ENCODE results near the gene NECTIN4. TPM values are rescaled to one million over a fixed set of nuclear protein-coding genes. Genes with fewer than 3 reads are reported as not detected.

The NECTIN4 gene
- total RNA-seq = 13.1 and 13.6 TPM in 2 replicates

GRCh38 chr1:161089251-161089924, at the start of gene NECTIN4:
TSS of gene NECTIN4 (minus strand) at chr1:161089558. CDS start at chr1:161089296, 262 bp downstream.
- DNase-seq (ENCODE audit: low read depth) = no peak
- TF ChIP-seq, protein P1, sequence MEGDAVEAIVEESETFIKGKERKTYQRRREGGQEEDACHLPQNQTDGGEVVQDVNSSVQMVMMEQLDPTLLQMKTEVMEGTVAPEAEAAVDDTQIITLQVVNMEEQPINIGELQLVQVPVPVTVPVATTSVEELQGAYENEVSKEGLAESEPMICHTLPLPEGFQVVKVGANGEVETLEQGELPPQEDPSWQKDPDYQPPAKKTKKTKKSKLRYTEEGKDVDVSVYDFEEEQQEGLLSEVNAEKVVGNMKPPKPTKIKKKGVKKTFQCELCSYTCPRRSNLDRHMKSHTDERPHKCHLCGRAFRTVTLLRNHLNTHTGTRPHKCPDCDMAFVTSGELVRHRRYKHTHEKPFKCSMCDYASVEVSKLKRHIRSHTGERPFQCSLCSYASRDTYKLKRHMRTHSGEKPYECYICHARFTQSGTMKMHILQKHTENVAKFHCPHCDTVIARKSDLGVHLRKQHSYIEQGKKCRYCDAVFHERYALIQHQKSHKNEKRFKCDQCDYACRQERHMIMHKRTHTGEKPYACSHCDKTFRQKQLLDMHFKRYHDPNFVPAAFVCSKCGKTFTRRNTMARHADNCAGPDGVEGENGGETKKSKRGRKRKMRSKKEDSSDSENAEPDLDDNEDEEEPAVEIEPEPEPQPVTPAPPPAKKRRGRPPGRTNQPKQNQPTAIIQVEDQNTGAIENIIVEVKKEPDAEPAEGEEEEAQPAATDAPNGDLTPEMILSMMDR (IDR thresholded peaks at IDR 0.05; ENCODE audit: insufficient read depth, low read length, poor library complexity, severe bottlenecking) = no peak
- Histone ChIP-seq H3K4me3 (ENCODE audit: low read depth, low read length) (no peak within 1 kb of the TSS), H3K27me3 (ENCODE audit: control insufficient read depth, insufficient read depth, low read length) (no peaks in the 10 kb centered on the region), H3K36me3 (ENCODE audit: control insufficient read depth, insufficient read depth, low read length) (no peaks in the 10 kb centered on the region)

DNA sequence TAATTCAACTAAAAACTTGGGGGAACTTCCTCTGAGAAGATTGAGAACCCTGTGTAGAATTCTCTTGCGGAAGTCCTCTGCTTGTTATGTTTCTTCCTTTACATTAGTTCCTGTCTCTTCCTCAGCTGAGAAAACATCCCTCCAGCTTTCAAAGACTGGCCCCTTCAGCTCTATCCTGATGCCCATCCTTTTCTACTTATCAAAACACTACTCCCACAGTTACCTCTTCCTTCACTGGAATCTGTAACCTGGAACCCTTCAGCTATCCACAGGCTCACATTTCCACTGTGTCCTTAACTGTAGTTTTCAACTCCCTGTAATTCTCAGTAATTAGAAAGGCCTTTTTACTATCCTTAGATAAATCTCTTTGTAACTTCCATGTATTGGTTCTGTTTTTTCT, 49.1 kb upstream of the NECTIN4 start:
- DNase-seq (ENCODE audit: low read depth) = no peak
- Histone ChIP-seq H3K4me3 (ENCODE audit: low read depth, low read length) (no peak overlapping the region), H3K27me3 (ENCODE audit: control insufficient read depth, insufficient read depth, low read length) (no peaks in the 10 kb centered on the region), H3K36me3 (ENCODE audit: control insufficient read depth, insufficient read depth, low read length) (no peaks in the 10 kb centered on the region)
- TF ChIP-seq, protein P1 (IDR thresholded peaks at IDR 0.05; ENCODE audit: insufficient read depth, low read length, poor library complexity, severe bottlenecking) = no peak

- TF ChIP-seq, protein P1 (IDR thresholded peaks at IDR 0.05; ENCODE audit: insufficient read depth, low read length, poor library complexity, severe bottlenecking) = no peak
- Histone ChIP-seq H3K4me3 (ENCODE audit: low read depth, low read length) (no peak overlapping the region), H3K36me3 (ENCODE audit: control insufficient read depth, insufficient read depth, low read length) (no peaks in the 10 kb centered on the region), H3K27me3 (ENCODE audit: control insufficient read depth, insufficient read depth, low read length) (no peaks in the 10 kb centered on the region)
- no peak for DNase-seq (ENCODE audit: low read depth)
These were observed 48.5 kb upstream of the NECTIN4 start for GRCh38 chr1:161137881-161138280.

DNA sequence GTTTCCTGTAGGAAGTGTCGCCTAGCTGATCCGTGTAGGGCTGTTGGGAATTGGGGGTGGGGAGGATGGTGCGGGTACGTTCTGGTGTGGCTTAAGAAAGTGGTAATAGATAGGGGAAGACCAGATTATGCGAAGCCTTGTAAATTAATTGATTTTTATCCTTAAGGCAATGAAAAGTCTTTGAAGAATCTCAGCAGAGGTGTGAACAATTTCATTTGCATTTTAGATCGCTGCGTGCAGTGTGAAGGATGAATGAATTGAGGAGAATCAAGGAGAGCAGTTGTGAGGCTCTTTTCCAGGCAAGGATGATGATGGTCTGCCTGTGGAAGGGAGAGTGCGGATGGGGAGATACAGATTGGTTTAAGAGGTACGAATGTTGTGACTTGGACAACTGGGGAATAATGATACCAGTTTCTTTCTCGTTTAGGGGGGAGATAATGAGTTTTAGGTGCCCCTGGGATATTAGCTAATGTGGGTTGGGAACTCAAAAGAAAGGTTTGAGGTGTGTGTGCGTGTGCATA, 43.9 kb upstream of the NECTIN4 start:
- no peak for DNase-seq (ENCODE audit: low read depth)
- TF ChIP-seq, protein P1 (IDR thresholded peaks at IDR 0.05; ENCODE audit: insufficient read depth, low read length, poor library complexity, severe bottlenecking) = no peak
- no peaks in the 10 kb centered on the region for H3K27me3 ChIP-seq (ENCODE audit: control insufficient read depth, insufficient read depth, low read length)
- no peaks in the 10 kb centered on the region for H3K36me3 ChIP-seq (ENCODE audit: control insufficient read depth, insufficient read depth, low read length)
- peak overlapping the region; percentile 92 for H3K4me3 ChIP-seq (ENCODE audit: low read depth, low read length)

GRCh38 chr1:161132410-161133219, 43.3 kb upstream of the NECTIN4 start, which contains the start of gene DEDD:
TSS of gene DEDD (minus strand) at chr1:161132667. CDS start at chr1:161124462, 8,205 bp downstream.
- no peaks in the 10 kb centered on the region for H3K36me3 ChIP-seq (ENCODE audit: control insufficient read depth, insufficient read depth, low read length)
- no peaks in the 10 kb centered on the region for H3K27me3 ChIP-seq (ENCODE audit: control insufficient read depth, insufficient read depth, low read length)
- peak within 1 kb of the TSS; percentile 92 for H3K4me3 ChIP-seq (ENCODE audit: low read depth, low read length)
- peak; percentile 89 for DNase-seq (ENCODE audit: low read depth)
- TF ChIP-seq, protein P1 (IDR thresholded peaks at IDR 0.05; ENCODE audit: insufficient read depth, low read length, poor library complexity, severe bottlenecking) = no peak

Measured in kidney epithelial cell (primary cell).